Right ventricle myocardium inferior (tissue), 1 donor: ENCODE results near the gene SYNE1. TPM values are rescaled to one million over a fixed set of nuclear protein-coding genes. Genes with fewer than 3 reads are reported as not detected.
"Not testable (repeated sequence)": the region's sequence is repeated elsewhere in the genome, so short reads cannot be mapped to it uniquely, and the experiment has no call there.

Source experiments
- ATAC-seq: fragments of 200-7000 bp; cut with Tn5 transposase; one replicate; pipeline ENCODE4 v1.9.1; 2020; ENCODE audit warnings: mild to moderate bottlenecking, moderate library complexity
- DNase-seq: peaks from one replicate; pipeline ENCODE4 v3.0.0; 2021; ENCODE audit errors: missing footprints
- intact Hi-C: fragments of 100-400 bp; cut with DNase I; formaldehyde crosslinking; loops from one replicate; pipeline ENCODE4 v1.11.0; 2022
- total RNA-seq: library from RNA; stranded (reverse); fragmentation: NEBNext Ultra II Directional; extraction: Animal tissue kit (Norgen Biotek cat#: 25700); gene quantifications from one replicate; pipeline ENCODE4 v1.2.1, GENCODE V29; 2021
- donor health status: DM: no; HTN: yes; CAD: no; lungs with severe emphysema.

Gene SYNE1
- total RNA-seq, 1 donor from 2014 or later = 84.2 TPM

- intact Hi-C loops = no loop called here
- ATAC-seq (no peak), DNase-seq (no peak)
These were observed 4.9 kb downstream of the SYNE1 start for GRCh38 chr6:152632121-152632782.

- DNase-seq (no peak), ATAC-seq (no peak)
- intact Hi-C loops = no loop called here
These were observed 5.8 kb downstream of the SYNE1 start for GRCh38 chr6:152631376-152631775.

- ATAC-seq (no peak), DNase-seq (no peak)
- intact Hi-C loops = no loop called here
These were observed 6.3 kb downstream of the SYNE1 start for GRCh38 chr6:152630832-152631231.

GRCh38 chr6:152625213-152625612, 11.9 kb downstream of the SYNE1 start:
- ATAC-seq = no peak
- intact Hi-C loops = no loop called here

GRCh38 chr6:152614776-152615175, 22.4 kb downstream of the SYNE1 start:
- intact Hi-C loops, ATAC-seq, DNase-seq: not testable (repeated sequence)

More at GRCh38 chr6:152625213-152625612, 11.9 kb downstream of the SYNE1 start:
- no peak for DNase-seq

- ATAC-seq (no peak), DNase-seq (no peak)
- intact Hi-C loops = no loop called here
These were observed 28.0 kb downstream of the SYNE1 start for GRCh38 chr6:152609125-152609670.

DNA sequence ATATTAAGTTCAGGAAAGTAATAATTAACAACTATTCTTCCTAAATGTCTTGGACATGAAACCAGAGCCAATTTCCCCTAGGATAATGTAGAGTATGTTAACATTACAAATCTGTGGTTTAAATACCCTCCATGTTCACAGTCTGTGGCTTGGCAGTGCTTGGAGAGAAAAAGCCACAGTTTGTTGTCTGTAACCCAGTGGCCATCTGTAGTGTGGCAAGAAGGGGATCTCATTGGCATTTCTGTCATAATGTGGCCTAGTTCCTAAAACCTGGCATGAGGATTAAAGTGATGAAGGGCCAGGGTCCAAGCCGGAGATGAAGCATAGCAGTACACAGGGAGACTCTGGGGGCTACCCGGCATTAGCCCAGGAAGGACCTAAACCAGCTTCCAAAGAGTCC, 31.2 kb downstream of the SYNE1 start:
- ATAC-seq = no peak
- no peak for DNase-seq
- intact Hi-C loops = loop anchor here (2.0 kb wide), 1 partner anchor 31 kb away; the partner anchor contains the start of gene SYNE1

DNA sequence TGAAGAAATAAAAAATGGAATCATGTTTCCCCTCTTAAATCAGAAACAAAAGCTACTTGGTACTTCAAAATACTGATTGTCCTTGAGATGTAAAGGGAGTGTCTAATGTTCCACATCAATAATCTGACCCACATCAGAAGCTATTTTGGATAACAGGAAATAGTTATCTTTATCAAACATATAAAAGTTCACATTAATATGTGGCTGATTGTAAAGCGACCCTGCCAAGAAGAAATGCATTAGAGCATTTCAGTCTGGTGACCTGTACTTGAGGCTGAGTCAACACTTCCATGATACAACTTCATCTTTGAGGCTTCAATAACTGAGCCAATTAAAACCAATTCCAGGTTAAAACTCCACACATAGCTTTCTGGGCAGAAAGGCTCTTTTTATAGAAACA, 31.8 kb downstream of the SYNE1 start:
- intact Hi-C loops = loop anchor here (2.0 kb wide), 1 partner anchor 31 kb away; the partner anchor contains the start of gene SYNE1
- ATAC-seq = no peak
- DNase-seq = no peak

DNA sequence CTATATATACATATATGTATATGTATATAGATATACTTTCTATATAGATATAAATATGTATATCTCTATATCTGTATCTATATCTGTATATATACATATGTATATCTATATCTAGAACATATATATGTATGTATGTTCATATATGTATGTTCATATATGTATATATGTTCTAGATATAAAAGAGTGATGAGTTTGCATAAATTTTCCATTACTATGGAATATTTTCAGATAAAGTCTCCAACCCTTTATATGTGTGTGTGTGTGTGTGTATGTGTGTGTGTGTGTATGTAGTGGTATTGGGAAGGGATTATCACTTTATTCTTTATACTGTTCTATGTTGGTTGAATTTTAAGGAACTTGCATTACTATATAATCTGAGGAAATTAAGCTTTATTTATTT, 33.3 kb downstream of the SYNE1 start:
- ATAC-seq (no peak), DNase-seq (no peak)
- intact Hi-C loops = loop anchor here (2.0 kb wide), 1 partner anchor 33 kb away; the partner anchor contains the start of gene SYNE1

DNA sequence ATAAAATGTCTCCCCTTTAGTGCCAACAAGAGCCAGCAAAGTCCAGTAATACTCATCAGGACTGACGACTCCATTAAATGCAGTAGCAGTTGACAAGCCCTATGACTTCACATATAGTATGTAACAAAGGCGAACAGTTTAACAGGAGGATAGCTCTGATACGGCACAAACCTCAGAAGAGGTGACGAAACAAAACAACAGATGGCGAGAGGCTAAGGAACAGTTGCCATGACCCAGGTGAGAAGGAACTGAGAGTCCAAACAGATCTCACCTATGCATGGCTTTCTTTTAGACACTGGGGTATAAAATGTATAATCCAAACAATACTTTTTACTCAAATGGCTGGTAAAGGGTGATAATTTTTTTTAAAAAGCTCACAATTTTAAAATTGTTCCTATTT, 37.1 kb downstream of the SYNE1 start:
- DNase-seq (no peak), ATAC-seq (no peak)
- intact Hi-C loops = no loop called here

DNA sequence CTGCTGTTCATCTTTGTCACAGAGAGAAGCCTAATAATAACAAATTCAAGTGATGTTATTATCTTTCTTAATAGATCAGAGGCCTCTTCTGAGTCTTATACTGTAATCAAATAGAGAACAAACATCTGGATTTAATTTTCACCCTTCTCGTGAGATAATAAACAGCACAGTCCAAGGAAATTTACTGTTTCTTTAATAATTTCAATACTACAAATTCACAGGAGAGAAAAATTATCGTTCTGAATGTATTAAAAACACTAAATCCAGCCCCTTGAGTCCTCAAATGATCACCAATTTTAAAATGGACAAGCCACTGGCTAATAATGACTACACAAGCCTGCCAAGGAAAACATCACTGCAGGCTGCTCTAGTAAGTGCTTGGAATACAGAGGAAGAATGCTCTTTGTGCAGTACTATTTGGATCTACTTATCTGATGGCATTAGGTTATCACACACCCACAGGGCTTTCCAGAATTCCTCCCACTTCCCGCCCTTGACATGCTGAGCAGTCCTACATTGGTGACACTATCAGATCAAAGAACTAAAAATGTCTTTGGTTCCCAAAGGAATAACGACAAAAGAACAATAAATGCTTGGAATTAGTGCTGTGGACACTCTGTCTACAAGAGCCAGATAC, 38.1 kb downstream of the SYNE1 start:
- peak; percentile 22 for DNase-seq
- peak; percentile 75 for ATAC-seq
- intact Hi-C loops = no loop called here

DNA sequence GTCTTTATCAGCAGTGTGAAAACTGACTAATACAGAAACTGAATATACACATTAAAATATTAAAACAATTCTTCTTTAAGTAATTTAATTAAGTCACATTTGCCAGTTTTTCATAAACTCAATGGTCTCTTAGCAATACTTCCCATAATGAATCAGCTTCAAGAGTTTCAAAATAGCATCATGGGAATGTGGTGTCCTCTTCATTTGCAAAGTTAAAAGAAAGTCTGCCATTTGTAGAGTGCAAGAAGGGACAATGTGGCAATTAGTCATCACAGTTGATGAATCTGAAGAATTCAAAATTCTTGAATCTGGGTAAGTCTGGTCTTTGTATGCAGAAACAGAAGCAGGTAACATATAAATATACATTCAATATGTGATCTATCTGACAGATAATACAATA, 38.7 kb downstream of the SYNE1 start:
- intact Hi-C loops = no loop called here
- no peak for ATAC-seq
- no peak for DNase-seq

GRCh38 chr6:152596726-152597125, 40.4 kb downstream of the SYNE1 start:
- no peak for ATAC-seq
- intact Hi-C loops = no loop called here

DNA sequence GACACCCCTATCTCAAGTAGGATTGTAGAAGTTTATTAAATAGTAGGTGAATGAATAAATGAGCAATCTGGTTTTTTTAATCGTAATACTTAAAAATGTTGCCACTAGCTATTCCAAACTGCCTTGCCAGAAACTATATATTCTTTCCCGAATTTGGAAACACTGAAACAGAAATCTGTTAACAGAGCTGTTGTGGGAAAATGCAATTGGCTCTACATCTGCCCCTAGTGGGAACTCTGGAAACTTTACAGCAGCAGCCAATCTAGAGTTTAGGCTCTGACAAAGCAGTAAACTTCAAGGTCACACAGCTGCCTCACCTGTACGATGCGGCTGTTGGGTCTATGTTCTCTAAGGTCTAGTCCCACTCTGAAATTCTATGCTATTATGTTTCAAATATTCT, 41.7 kb downstream of the SYNE1 start:
- DNase-seq (no peak), ATAC-seq (no peak)
- intact Hi-C loops = no loop called here

More at GRCh38 chr6:152596726-152597125, 40.4 kb downstream of the SYNE1 start:
- DNase-seq = no peak

GRCh38 chr6:152594701-152595100, 42.5 kb downstream of the SYNE1 start:
- intact Hi-C loops = no loop called here
- DNase-seq (no peak), ATAC-seq (no peak)

- no peak for ATAC-seq
- intact Hi-C loops = no loop called here
- no peak for DNase-seq
These were observed 48.7 kb downstream of the SYNE1 start for GRCh38 chr6:152588456-152588855.

DNA sequence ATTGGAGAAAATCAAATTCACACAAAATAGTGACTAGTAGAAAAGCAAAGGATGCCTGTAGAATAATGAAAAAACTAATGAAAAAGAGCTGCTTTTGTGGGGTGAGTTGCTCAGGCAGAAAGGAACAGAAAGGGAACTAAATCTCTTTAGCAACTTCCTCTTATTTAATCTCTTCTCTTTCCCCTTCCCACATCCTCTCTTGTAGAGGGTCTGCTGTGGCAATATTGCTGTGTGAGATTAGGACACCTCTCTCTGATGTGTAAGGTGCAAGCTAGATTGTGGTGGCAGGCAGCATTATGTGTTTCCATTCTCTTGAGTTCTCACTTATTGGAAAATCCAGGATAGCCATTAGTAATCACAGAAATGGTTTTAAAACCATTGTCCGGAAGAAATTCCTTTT, 49.7 kb downstream of the SYNE1 start:
- no peak for DNase-seq
- intact Hi-C loops = no loop called here
- no peak for ATAC-seq

- intact Hi-C loops = no loop called here
- no peak for DNase-seq
- no peak for ATAC-seq
These were observed 51.9 kb downstream of the SYNE1 start for GRCh38 chr6:152585236-152585635.

DNA sequence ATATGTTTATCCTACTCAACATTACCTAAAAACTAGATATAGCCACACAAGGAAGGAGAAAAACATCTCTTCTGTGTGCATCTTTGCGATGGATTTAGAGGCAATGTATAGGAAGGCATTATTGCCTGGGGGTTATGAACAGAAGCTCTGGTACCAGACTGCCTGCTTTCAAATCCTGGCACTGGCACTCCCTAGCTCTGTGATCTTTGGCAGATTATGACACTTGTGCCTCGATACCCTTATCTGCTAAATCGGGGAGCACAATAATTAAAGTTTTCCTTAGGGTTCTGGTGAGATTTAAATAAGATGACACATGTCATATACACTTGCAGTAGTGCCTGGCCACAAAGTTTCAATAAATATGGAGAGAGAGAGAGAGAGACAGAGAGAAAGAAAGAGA, 53.3 kb downstream of the SYNE1 start:
- no peak for DNase-seq
- no peak for ATAC-seq
- intact Hi-C loops = no loop called here

- ATAC-seq = no peak
- intact Hi-C loops = no loop called here
- no peak for DNase-seq
These were observed 60.6 kb downstream of the SYNE1 start for GRCh38 chr6:152576525-152576924.
